ENCODE measurements around the gene ACTMAP. TPM values are rescaled to one million over a fixed set of nuclear protein-coding genes. Genes with fewer than 3 reads are reported as not detected.

ACTMAP gene
- total and polyA plus RNA-seq, 2 of the 8 experiments (the other 6 are each of a cell fraction or from before 2014, with no cell fraction given): 24.1 to 26.5 TPM

DNA sequence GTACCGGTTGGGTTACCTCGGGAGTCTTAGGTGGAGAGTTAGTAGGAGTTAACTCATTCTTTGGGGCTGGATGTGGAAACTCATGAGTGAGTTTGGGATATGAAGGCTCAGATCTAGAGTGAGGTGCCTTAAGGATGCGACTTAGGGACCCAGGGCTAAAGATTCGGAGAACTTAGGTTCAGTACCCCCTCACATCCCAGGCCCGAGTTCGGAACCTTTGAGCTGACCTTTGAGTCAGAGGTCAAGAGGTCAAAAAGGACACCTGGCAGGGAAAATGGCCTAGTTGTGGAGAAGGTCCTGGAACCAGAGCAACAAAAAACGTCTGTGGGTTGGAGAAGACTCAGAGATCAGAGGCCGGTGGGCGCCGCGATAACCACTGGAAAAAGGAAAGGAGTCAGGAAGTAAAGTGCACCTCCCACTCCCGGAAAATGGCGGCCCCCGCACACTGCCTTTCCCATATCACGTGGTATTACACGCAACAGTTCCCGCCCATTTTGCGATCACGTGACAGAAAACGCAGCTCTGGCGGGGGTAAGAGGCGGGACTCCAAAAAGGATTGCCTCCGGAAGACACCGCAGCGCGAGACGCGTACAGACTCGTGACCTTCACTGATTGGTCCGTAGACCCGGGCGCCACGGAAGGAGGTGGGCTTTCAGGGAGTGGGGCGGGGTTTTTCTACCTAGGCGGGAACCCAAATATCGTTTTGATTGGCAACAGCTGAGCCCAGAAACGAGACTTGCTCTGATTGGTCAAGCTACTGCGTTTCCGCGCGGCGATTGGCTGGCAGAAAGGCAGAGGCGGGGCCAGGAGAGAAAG, at the start of gene ACTMAP (continued):
- peak; percentile 89 for TF ChIP-seq RFX5 (IDR thresholded peaks at IDR 0.05; ENCODE audit: borderline replicate concordance, low read depth, low read length)
- TF ChIP-seq KDM1A (IDR thresholded peaks at IDR 0.05; ENCODE audit: borderline replicate concordance, low read length): no peak
- TF ChIP-seq JUN (IDR thresholded peaks at IDR 0.05; ENCODE audit: low read depth, low read length): no peak
- no peak for TF ChIP-seq POU5F1 (IDR thresholded peaks at IDR 0.05; ENCODE audit: low read depth, low read length)
- TF ChIP-seq RXRA (IDR thresholded peaks at IDR 0.05; ENCODE audit: insufficient read depth, low read depth, low read length): peak; percentile 80; the same call in 1 of the 2 replicates
- TF ChIP-seq BACH1 (IDR thresholded peaks at IDR 0.05; ENCODE audit: low read length): no peak
- no peak for TF ChIP-seq EGR1 (IDR thresholded peaks at IDR 0.05; ENCODE audit: borderline replicate concordance, low read depth, low read length)
- TF ChIP-seq HDAC6 (IDR thresholded peaks at IDR 0.05; ENCODE audit: low read depth, low read length): no peak
- no peak for TF ChIP-seq EZH2 (IDR thresholded peaks at IDR 0.05; ENCODE audit: low read depth, low read length, severe bottlenecking)
- TF ChIP-seq BCL11A (IDR thresholded peaks at IDR 0.05; ENCODE audit: low read depth in 2 of 2, low read length in 2 of 2): no peak
- TF ChIP-seq NANOG (IDR thresholded peaks at IDR 0.05; ENCODE audit: insufficient read depth, low read depth, low read length, poor library complexity, severe bottlenecking): no peak
- TF ChIP-seq SRF (IDR thresholded peaks at IDR 0.05; ENCODE audit: low read depth, low read length): no peak
- no peak for TF ChIP-seq CHD1 (IDR thresholded peaks at IDR 0.05; ENCODE audit: low read depth, low read length)
- TF ChIP-seq TEAD4 (IDR thresholded peaks at IDR 0.05; ENCODE audit: low read depth, low read length): no peak
- peak; percentile 79 for TF ChIP-seq CREB1 (IDR thresholded peaks at IDR 0.05)
- TF ChIP-seq ZNF274 (IDR thresholded peaks at IDR 0.05; ENCODE audit: borderline replicate concordance, extremely low read depth, low read length): no peak
- no peak for TF ChIP-seq KDM4A (IDR thresholded peaks at IDR 0.05; ENCODE audit: low read depth, low read length, severe bottlenecking)
- peak; percentile 55 for TF ChIP-seq POLR2AphosphoS5 (IDR thresholded peaks at IDR 0.05; ENCODE audit: low read depth, low read length)
- peak in 1 of 2 experiments; percentile 63; a peak in 1 of 3 replicates for TF ChIP-seq POLR2A (IDR thresholded peaks at IDR 0.05; ENCODE audit: control extremely low read depth in 1 of 2, low read depth in 2 of 2, low read length in 2 of 2)
- 0 out of 2 replicates have a peak, but pooled peaks have one; percentile 52 for TF ChIP-seq TCF12 (IDR thresholded peaks at IDR 0.05; ENCODE audit: low read depth, low read length)
- no peak for TF ChIP-seq SUZ12 (IDR thresholded peaks at IDR 0.05; ENCODE audit: low read length)
- TF ChIP-seq HDAC2 (IDR thresholded peaks at IDR 0.05; ENCODE audit: borderline replicate concordance in 1 of 2, low read depth in 2 of 2, low read length in 2 of 2): no peak
- TF ChIP-seq, protein P1, sequence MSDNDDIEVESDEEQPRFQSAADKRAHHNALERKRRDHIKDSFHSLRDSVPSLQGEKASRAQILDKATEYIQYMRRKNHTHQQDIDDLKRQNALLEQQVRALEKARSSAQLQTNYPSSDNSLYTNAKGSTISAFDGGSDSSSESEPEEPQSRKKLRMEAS (IDR thresholded peaks at IDR 0.05): peak; percentile 98
- no peak for TF ChIP-seq SIRT6 (IDR thresholded peaks at IDR 0.05; ENCODE audit: low read length)
- TF ChIP-seq SAP30 (IDR thresholded peaks at IDR 0.05; ENCODE audit: insufficient read depth, insufficient replicate concordance, low read length): no peak

Data from H1 (cell line).